HG02678 (cell line): ENCODE measurements around the gene PRKAG2.
A peak's percentile ranks its signal among the peaks of the same experiment; 100 is the strongest.

ENCODE experiments used
- ATAC-seq: cut with Tn5 transposase; IDR thresholded peaks from one replicate; pipeline ENCODE4 v1.9.1; 2021; ENCODE audit warnings: mild to moderate bottlenecking, moderate library complexity; ENCODE audit not compliant: unreplicated experiment

Gene PRKAG2

DNA sequence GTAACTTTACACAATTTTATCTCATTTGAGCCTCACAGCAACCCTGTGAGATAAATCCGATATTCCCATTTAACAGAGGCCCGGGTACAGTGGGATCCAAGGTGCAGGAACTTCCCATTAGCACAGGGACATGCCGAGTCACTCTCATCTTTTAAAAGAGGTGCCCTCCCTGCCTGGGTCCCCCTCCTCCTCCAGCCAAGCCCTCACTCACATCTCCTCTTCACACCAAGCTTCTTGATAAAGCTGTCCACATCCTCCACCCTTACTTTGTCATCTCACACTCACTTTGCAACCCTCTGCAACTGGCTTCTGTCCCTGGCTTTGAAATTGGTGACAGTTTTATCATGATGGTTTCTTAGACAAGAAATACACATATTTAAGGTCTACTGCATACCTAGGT, 212.6 kb downstream of the PRKAG2 start:
- ATAC-seq: no peak

GRCh38 chr7:151663382-151664100, 213.4 kb downstream of the PRKAG2 start:
- ATAC-seq: no peak

GRCh38 chr7:151662251-151662826, 214.6 kb downstream of the PRKAG2 start:
- ATAC-seq: no peak

GRCh38 chr7:151661587-151661986, 215.3 kb downstream of the PRKAG2 start:
- ATAC-seq: no peak

- ATAC-seq: no peak
Observed at GRCh38 chr7:151660141-151660540, 216.8 kb downstream of the PRKAG2 start.

GRCh38 chr7:151659219-151659618, 217.7 kb downstream of the PRKAG2 start:
- ATAC-seq: no peak

DNA sequence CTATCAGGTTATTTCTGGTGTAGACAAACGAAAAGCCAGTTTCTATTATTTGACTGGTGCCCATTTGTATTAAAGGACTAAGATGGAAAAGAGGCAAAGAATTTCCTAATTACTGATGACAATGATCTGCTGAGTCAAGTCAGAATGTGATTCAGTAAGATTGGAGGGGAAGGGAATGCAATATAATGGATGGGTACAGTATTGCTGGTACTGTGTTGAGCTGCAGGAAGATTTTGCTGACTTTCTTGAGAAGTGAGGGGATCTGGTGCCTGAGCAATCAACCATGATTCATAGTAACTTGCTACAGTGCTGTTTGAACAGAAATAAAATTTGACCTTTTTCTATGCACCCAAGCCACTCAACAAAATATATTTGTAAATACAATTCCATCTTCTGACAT, 218.1 kb downstream of the PRKAG2 start:
- no peak for ATAC-seq

DNA sequence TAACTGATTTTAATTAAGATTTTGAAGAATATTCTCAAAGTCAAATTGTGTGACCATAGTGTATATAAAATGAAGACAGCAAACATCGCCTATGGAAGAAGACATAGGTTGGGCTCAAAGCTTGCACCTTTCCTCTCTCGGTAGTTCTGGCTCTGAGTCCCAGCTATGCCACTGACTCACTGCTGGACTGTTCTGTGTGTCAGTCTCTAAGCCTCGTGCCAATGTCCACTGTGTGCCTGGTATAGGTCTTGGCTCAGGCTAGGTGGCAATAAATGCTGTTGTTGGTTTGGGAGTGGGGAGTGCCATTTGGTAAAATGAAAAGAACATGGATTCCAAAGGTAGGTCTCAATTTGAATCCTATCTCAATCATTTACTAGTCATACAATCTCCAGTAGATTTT, 219.7 kb downstream of the PRKAG2 start:
- ATAC-seq: no peak

DNA sequence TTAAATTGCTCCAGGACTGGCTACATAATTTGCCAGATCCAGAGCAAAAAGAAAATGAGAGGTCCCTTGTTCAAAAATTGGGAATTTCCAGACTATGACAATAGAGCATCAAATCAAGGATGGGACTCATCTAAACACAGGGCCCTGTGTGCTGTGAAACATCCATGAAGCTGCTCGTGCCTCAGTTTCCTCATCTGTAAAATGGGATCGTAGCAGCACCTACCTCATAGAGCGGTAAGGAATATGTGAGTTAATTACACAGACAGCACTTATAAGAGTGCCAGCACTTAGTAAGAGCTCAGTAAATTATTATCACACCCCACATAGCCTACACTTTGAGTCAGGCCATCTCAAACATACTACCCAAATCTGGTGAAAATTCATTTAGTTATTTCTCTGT, 221.4 kb downstream of the PRKAG2 start:
- ATAC-seq: no peak

DNA sequence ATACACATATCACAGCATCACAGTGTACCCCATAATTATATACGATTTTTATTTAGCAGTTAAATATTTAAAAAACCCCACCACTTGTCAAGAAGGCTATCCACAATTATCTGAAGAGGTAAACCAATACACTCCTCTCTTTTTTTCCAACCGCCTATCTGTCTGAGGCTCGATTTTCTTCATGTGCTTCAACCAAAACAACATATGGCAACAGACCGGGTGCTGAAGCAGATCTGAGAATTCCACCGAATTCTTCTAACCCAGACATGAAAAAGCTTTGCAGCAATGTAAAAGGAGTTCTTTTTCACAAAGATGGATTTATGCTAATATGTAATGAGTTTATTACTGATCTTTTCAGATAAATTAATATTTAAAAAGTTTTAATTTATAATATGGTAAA, 224.8 kb downstream of the PRKAG2 start:
- ATAC-seq: no peak

DNA sequence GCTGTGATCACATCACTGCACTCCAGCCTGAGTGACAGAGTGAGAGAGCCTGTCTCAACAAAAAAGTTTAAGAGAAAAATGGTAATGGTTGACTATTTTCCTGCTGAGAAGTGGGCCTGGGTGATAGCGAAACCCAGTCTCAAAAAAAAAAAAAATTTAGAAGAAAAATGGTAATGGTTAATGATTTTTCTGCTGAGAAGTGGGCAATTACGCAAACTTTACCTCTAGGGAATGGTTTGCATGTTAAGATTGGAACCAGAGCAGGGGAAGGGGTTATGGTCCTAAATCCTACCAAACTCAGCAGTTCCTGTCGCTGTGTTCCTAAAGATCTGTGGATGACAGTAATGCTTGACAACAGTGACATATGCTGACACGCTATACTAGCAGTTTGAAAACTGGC, 226.8 kb downstream of the PRKAG2 start:
- no peak for ATAC-seq

GRCh38 chr7:151648429-151648828, 228.5 kb downstream of the PRKAG2 start:
- ATAC-seq: no peak

DNA sequence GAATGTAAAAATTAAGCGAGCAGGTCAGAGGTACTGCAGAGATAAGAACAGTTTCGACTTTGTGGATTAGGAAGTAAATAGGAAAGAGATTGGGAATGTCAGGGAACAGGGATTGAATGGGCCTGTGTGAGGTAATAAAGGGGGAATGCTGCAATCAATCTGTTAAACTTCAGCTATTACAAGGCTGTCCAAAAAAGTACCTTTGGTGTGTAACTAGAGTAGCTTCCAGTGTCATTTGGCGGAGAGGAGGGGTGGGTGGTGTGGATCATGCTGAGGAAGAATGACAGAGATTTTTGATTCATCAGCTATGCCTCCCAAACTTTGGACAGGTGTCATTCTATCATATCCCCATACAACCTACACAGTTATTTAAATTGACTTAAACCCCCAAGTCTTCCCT, 229.0 kb downstream of the PRKAG2 start:
- no peak for ATAC-seq

DNA sequence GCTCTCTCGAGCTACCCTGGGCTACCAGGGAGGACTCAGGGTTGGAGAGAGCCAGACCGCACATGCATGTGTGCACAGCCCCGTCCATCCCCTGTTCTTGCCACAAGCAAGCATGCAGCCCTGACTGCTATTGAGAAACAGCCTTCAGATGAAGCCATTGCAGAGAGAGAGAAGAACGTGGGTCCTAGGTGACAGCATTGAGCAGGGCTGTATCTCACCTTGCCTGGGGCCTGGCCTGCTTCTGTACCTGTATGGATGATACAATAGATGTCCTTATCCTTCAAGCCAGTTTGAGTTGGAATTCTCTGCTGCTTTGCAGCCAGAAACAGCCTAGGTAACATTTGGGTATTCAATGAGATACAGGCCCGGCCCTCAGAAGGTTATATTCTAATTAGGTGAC, 229.9 kb downstream of the PRKAG2 start:
- ATAC-seq: no peak

DNA sequence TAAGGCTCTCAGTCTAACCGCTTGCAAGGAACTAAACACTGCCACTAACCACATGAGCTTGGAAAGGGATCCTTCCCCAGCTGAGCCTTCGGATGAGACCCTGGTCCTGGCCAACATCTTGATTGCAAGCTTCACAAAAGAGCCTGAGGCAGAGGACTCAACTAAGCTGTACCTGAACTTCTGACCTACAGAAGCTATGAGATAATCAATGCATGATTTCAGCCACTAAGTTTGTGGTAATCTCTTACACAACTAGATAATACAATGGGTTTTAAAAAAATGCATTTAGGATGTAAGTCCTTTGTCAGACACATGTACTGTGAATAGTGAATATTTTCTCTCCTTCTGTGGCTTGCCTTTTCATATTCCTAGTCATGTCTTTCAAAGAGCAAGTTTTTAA, 231.6 kb downstream of the PRKAG2 start:
- ATAC-seq: no peak

DNA sequence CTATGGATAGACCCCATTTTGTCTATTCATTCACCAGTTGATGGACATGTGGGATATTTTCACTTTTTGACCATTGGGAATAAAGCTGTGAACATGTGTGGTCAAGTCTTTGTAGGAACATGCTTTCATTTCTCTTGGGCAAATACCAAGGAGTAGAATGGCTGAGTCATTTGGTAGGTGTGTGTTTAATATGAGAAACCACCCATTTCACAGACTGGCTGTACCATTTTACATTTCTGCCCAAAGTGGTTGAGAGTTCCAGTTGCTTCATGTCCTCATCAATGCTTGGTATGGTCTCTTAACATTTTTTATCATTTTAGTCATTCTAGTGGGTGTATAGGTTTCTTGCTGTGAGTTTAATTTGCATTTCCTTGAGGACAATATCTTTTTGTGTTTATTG, 232.4 kb downstream of the PRKAG2 start:
- no peak for ATAC-seq

GRCh38 chr7:151642746-151643145, 234.2 kb downstream of the PRKAG2 start:
- no peak for ATAC-seq

- ATAC-seq: no peak
Observed at GRCh38 chr7:151641587-151641986, 235.3 kb downstream of the PRKAG2 start.

- no peak for ATAC-seq
Observed at GRCh38 chr7:151637781-151638261, 239.1 kb downstream of the PRKAG2 start.

DNA sequence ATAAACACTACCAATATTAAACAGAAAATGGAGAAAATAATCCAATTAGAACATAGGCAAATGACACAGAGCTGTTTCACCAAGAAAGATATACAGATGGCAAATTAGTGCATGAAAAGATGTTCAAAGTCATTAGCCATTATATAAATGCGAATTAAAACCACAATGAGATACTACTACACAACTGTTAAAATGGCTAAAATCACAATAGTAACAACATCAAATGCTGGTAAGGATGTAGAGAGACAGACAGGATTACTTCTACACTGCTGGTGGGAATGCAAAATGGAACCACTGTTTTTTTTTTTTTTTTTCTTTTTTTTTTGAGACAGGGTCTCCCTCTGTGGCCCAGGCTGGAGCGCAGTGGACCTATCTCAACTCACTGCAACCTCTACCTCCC, 242.3 kb downstream of the PRKAG2 start:
- no peak for ATAC-seq

DNA sequence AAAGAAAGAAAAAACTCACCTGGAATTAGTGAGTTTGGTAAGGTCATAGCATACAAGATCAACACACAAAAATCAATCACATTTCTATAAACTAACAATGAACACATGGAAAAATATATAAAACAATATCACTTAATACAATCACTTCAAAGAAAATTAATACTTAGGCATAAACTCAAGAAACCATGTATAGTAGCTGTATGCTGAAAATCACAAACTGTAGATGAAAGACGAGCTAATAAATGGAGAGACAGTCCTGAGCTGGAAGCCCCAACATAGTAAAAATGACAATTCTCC, 243.5 kb downstream of the PRKAG2 start:
- ATAC-seq: no peak

GRCh38 chr7:151632750-151633515, 244.0 kb downstream of the PRKAG2 start:
- ATAC-seq: peak; percentile 51
